H4 (cell line): ENCODE measurements around the gene RAB6B. TPM values are rescaled to one million over a fixed set of nuclear protein-coding genes. Genes with fewer than 3 reads are reported as not detected.

Experiments
- DNase-seq: peaks from one replicate; pipeline ENCODE4 v3.0.0-alpha.2; 2015; ENCODE audit warnings: low spot score
- total RNA-seq: library from RNA; depleted of rRNA; stranded (reverse); fragments of >200 nt; shearing (Covaris generic); gene quantifications from 2 replicates; pipeline ENCODE4 v1.2.3, GENCODE V29; 2014

Gene RAB6B
- total RNA-seq, 1 experiment from 2014 or later: 1.5 TPM

- no peak for DNase-seq
Measured at GRCh38 chr3:133881939-133882825, 13.5 kb downstream of the RAB6B start.

- no peak for DNase-seq
Measured at GRCh38 chr3:133881492-133881891, 14.2 kb downstream of the RAB6B start.

- DNase-seq: no peak
Measured at GRCh38 chr3:133880886-133881455, 14.7 kb downstream of the RAB6B start.

GRCh38 chr3:133880287-133880686 is 15.4 kb downstream of the RAB6B start:
- no peak for DNase-seq

- no peak for DNase-seq
Measured at GRCh38 chr3:133878518-133878917, 17.2 kb downstream of the RAB6B start.

- DNase-seq: no peak
Measured at GRCh38 chr3:133877221-133877620, 18.5 kb downstream of the RAB6B start.

- no peak for DNase-seq
Measured at GRCh38 chr3:133874761-133875438, 20.8 kb downstream of the RAB6B start.

- DNase-seq: no peak
Measured at GRCh38 chr3:133874344-133874743, 21.3 kb downstream of the RAB6B start.

- DNase-seq: no peak
Measured at GRCh38 chr3:133872781-133873180, 22.9 kb downstream of the RAB6B start.

GRCh38 chr3:133872161-133872560 is 23.5 kb downstream of the RAB6B start:
- DNase-seq: no peak

DNA sequence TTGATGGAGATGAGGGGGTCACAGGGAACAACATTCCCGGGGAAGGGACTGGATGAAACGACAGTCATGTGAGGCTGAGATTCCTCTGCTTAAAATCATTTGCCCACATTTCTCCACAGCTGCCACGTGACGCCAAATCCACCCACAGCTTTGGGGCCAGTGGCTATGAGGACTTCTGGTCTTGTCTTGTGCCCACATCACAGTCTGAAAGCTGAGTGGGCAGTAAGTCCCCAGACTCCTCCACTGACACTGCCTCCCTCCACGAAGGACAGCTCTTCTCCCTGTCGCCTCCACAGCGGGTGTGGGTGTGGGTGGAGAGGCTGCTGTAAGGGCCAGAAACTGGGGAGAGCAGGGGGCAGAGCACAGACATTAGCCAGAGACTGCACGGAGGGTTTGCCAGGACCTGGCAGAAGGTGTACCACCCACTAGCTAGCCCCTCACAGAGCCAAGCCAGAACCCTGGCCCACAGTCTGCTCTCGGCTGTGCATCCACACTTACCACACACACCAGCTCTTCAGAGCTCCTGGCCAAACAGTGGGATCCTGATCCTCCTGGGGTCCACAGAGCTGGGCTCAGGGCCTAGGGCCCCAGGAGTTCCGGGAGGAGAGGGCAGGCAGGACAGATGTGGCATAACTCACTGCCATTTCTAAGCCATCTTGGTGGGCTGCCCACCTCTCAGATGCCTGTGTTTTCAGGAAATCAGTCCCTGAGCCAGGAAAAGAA is 24.2 kb downstream of the RAB6B start:
- DNase-seq: no peak

- DNase-seq: no peak
Measured at GRCh38 chr3:133870822-133871221, 24.9 kb downstream of the RAB6B start.

GRCh38 chr3:133869586-133869985 is 26.1 kb downstream of the RAB6B start:
- DNase-seq: no peak

DNA sequence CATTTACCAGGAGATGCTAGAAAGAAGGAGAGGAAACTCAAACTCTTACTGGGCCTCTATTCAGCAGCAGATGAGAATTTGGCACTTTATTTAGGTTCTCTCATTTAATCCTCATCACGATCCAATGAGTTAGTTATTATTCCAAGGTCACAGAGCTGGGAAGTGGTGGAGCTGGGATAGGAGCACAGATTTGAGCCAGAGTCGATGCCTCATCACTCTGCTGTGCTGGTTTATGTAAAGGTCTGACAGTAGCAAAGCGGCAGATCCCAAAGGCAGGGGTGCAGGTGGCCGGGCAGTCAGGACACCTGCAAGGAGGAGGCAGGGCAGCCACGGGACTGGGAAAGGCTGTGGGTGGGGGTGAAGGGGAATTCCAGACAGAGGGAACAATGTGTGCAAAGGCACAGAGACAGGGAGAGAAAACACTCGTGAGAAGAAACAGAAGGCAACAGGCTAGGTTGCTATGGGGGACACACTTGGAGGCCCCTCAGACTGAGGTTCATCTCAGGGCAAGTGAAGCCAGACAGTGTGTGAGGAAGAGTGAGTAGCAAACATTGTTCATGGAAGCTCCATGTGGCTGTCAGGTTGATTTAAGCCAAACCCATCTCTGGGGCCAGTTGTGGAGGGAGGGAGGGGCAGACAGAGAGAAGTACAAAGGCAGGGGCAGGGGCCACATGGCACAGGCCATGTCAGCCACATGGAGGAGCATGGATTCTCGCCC is 26.8 kb downstream of the RAB6B start:
- DNase-seq: no peak

- DNase-seq: no peak
Measured at GRCh38 chr3:133868186-133868585, 27.5 kb downstream of the RAB6B start.

GRCh38 chr3:133866141-133866540 is 29.5 kb downstream of the RAB6B start:
- DNase-seq: no peak

DNA sequence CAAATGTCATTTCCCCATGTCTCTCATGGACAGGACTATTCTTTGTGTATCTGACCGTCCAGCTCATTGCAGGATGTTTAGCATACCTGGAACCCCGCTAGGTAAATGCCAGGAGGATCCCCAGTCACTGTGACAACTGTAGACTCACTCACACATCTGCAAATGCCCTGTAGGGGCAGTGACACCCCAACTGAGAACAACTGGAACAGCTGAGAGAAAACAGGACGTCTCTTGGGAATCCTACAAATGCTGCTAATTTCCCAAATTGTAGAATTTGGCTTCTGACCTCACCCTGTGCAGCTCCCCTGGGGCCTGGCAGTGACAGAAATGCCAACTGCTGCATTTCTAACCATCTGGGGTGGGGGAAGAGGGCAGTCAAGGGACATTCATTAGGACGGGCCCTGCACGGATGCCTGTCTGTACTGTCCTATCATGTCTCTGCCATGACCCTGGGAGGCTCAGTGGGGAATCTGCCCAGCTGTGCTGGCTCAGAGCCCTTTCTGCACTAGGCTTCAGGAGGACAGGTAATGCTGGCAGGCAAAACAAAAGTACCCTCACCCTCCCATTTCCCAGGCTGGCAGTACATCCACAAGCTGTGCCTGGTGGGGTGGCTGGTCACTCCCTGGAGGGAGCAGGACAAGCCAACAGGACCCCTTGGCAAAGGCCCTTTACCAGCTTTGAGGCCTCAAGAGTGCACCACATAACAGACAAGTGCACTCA is 30.4 kb downstream of the RAB6B start:
- DNase-seq: no peak

DNA sequence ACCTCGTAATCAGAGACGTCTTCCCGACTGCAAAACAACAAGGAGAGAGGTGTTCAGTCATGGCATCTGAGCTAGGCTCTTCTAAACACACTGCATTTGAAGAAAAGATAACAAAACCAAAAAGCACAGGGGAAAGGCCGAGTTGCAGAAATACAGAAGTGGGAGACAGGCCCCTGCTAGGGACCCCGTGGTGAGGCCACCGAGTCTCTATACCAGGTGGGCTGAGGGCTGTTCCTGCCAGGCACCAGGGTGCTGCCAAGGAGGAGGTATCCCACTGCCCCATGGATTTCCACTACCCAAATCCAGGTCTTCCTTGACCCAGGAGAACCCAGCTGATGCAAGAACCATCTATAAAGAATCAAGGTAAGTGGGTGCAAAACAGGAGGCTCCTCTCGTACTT is 31.1 kb downstream of the RAB6B start:
- no peak for DNase-seq

GRCh38 chr3:133863911-133864310 is 31.8 kb downstream of the RAB6B start:
- no peak for DNase-seq

- no peak for DNase-seq
Measured at GRCh38 chr3:133862161-133862560, 33.5 kb downstream of the RAB6B start.

- no peak for DNase-seq
Measured at GRCh38 chr3:133860519-133860918, 35.2 kb downstream of the RAB6B start.
